ENCODE data around the gene LSMEM2. TPM values are rescaled to one million over a fixed set of nuclear protein-coding genes. Genes with fewer than 3 reads are reported as not detected.

LSMEM2 gene
- total and polyA plus RNA-seq, 9 of the 15 experiments (the other 6 are each of a cell fraction or from before 2014, with no cell fraction given) = not detected

GRCh38 chr3:50316657-50317242 is 37.9 kb downstream of the LSMEM2 start:
- Histone ChIP-seq H3K4me2 (ENCODE audit: insufficient read depth, low read length) (peak overlapping the region; percentile 65), H3K27ac (ENCODE audit: extremely low read depth, low read depth, low read length) (peak overlapping the region; percentile 47; the same call in 2 of the 3 replicates), H4K20me1 (replicated peaks; ENCODE audit: control insufficient read depth, insufficient read depth, low read length) (no peaks in the 10 kb centered on the region), H3K4me1 (replicated peaks in 1 of 2; ENCODE audit: control insufficient read depth in 2 of 2, insufficient read depth in 2 of 2, low read length in 2 of 2) (peaks cover 23 to 53% of the 10 kb centered on the region in 2 experiments), H3K9ac (ENCODE audit: insufficient read depth in 1 of 2, low read depth in 2 of 2, low read length in 2 of 2) (peak overlapping the region in 1 of 2 experiments; percentile 86; a peak in 2 of 4 replicates), H2AFZ (ENCODE audit: low read depth, low read length) (no peak overlapping the region), H3K27me3 (ENCODE audit: control insufficient read depth in 2 of 2, insufficient read depth in 2 of 2, low read length in 2 of 2) (no peaks in the 10 kb centered on the region), H3K4me3 (no peak overlapping the region), H3K36me3 (ENCODE audit: control insufficient read depth, insufficient read depth, low read length) (peaks cover 20% of the 10 kb centered on the region; the same call in 2 of the 3 replicates), H3K9me1 (ENCODE audit: control insufficient read depth, insufficient read depth, low read length) (no peaks in the 10 kb centered on the region), H3K9me3 (replicated peaks; ENCODE audit: control insufficient read depth, insufficient read depth, low read depth, low read length) (no peaks in the 10 kb centered on the region), H3K79me2 (ENCODE audit: control insufficient read depth, insufficient read depth, low read length) (peaks cover 22% of the 10 kb centered on the region)
- FAIRE-seq (peak; percentile 89), ATAC-seq (peak; percentile 75), DNase-seq (ENCODE audit: extremely low read depth in 1 of 4, low spot score in 3 of 4) (peak; percentile 62 to 85 (median 66))
- 4% methylated on average over 4 of the region's 9 CpGs for WGBS (ENCODE audit: insufficient coverage, low coverage, missing lambda C conversion rate)
- in situ Hi-C loops (cut with MboI) (no loop called here), intact Hi-C loops (cut with micrococcal nuclease) (no loop called here)
- ChIA-PET CTCF (ENCODE audit: low intra/inter-chr PET ratio) (no interaction called here), POLR2A (interaction anchor here (0.7 to 1.1 kb wide), 4 partner anchors 11 to 543 kb away, joined by 3 to 5 read pairs (median 4); partner anchors contain the start of gene TUSC2)
- no TSS peak for BruUV-seq (replicated peaks)
- TF ChIP-seq PHF20 (IDR thresholded peaks at IDR 0.05; ENCODE audit: partially characterized antibody) (no peak), SIX5 (IDR thresholded peaks at IDR 0.05; ENCODE audit: borderline replicate concordance in 1 of 2, insufficient read depth in 1 of 2, low read depth in 1 of 2, low read length in 2 of 2) (no peak), FOXK1 (CRISPR knock-in tag; IDR thresholded peaks at IDR 0.05; ENCODE audit: borderline replicate concordance) (no peak), ARID1B (IDR thresholded peaks at IDR 0.05) (peak; percentile 44), CREM (IDR thresholded peaks at IDR 0.05; ENCODE audit: low read depth) (peak; percentile 44; the same call in 1 of the 2 replicates), ZNF512 (tag; IDR thresholded peaks at IDR 0.05) (no peak), ZBTB7A (IDR thresholded peaks at IDR 0.05; ENCODE audit: borderline replicate concordance, control insufficient read depth, low read depth, low read length) (peak; percentile 50; the same call in 1 of the 2 replicates), HSF4 (CRISPR knock-in tag; IDR thresholded peaks at IDR 0.05; ENCODE audit: borderline replicate concordance) (no peak), SP1 (CRISPR knock-in tag; IDR thresholded peaks at IDR 0.05) (0 out of 2 replicates have a peak, but pooled peaks have one; percentile 37), ZFP91 (CRISPR knock-in tag; IDR thresholded peaks at IDR 0.05) (0 out of 2 replicates have a peak, but pooled peaks have one; percentile 27), HDGF (IDR thresholded peaks at IDR 0.05) (peak; percentile 43; the same call in 1 of the 2 replicates), MCM5 (IDR thresholded peaks at IDR 0.05; ENCODE audit: low read depth) (no peak), SRSF1 (IDR thresholded peaks at IDR 0.05; ENCODE audit: low read depth, low read length) (no peak), SMARCE1 (IDR thresholded peaks at IDR 0.05) (0 out of 2 replicates have a peak, but pooled peaks have one; percentile 39), SNAPC5 (CRISPR knock-in tag; IDR thresholded peaks at IDR 0.05) (no peak), POLR2G (IDR thresholded peaks at IDR 0.05; ENCODE audit: low read depth, low read length) (0 out of 2 replicates have a peak, but pooled peaks have one; percentile 31)
